GM12865 (cell line): ENCODE measurements around the gene TMEM231.

Experiments
- DNase-seq: peaks from one replicate; pipeline ENCODE4 v3.0.0; 2010; ENCODE audit warnings: low read depth
- H3K4me3 ChIP-seq: 2 replicates; pipeline ENCODE4 v1.5.1; 2011; ENCODE audit warnings: mild to moderate bottlenecking, low read depth, low read length, control low read depth
- TF ChIP-seq, protein P1 (sequence below): IDR thresholded peaks from 2 replicates; pipeline ENCODE4 v1.5.1; 2011; ENCODE audit warnings: low read length, control low read depth, low read depth, inconsistent platforms; ENCODE audit not compliant: insufficient read depth; ENCODE audit errors: missing control alignments

Gene TMEM231

DNA sequence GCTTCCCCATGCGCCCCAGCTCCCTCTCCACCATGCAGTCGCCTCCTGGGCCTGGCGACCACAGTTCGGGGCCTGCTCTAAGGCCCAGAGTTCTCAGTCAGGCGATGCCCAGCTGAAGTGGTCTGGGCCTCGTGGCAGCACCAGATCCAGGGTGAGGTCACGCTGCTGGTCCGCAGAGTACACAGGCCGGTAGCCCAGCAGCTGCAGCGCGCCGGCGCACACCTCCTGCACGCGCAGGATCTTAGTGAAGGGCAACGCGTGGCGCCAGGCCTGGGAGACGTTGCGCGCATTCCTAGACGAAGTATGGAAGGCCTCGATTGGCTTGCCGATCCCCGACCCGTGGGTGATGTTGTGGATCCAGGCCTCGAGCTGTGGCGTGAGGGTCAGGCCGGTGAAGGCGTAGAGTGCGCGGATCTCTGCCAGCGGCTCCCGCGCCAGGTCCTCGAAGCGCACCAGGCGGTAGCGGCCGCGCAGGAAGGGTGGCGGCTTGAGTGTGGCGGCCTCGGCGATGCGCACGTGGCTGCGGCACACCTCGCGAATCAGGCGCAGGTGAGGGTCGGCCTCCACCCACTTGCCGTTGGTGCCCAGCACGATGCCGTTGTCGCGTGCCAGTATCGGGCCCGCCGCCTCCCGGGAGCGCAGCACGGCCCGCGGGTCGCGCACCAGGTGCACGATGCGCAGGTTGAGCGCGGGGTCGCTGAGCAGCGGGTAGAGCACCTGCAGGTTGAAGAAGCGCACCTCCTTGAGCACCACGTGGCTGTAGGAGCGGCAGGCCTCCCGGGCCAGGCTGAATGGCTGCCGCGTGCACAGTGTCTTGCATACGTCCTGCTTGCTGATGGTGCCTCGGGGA, 26.8 kb downstream of the TMEM231 start:
- DNase-seq: no peak
- TF ChIP-seq, protein P1, sequence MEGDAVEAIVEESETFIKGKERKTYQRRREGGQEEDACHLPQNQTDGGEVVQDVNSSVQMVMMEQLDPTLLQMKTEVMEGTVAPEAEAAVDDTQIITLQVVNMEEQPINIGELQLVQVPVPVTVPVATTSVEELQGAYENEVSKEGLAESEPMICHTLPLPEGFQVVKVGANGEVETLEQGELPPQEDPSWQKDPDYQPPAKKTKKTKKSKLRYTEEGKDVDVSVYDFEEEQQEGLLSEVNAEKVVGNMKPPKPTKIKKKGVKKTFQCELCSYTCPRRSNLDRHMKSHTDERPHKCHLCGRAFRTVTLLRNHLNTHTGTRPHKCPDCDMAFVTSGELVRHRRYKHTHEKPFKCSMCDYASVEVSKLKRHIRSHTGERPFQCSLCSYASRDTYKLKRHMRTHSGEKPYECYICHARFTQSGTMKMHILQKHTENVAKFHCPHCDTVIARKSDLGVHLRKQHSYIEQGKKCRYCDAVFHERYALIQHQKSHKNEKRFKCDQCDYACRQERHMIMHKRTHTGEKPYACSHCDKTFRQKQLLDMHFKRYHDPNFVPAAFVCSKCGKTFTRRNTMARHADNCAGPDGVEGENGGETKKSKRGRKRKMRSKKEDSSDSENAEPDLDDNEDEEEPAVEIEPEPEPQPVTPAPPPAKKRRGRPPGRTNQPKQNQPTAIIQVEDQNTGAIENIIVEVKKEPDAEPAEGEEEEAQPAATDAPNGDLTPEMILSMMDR: no peak
- no peak overlapping the region for H3K4me3 ChIP-seq

DNA sequence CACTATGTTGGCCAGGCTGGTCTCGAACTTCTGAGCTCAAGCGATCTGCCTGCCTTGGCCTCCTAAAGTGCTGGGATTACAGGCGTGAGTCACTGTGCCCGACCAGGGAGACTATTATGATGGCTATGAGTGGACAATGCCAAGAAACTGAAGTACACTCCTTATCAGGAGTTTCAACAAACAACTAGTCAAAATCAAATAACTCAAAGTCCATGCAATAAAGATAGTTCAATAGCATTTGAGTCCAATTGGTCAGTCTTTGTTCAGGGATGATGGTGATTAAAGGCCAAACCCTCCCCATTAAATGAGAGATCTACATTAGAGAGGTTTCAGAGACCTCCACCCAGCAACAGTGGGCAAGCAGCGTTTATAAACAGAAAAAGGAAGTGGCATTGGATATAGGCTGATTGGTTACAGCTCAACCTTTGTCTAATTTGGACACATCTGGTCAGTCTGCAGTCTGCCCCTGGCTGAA, 28.2 kb downstream of the TMEM231 start:
- TF ChIP-seq, protein P1: no peak
- H3K4me3 ChIP-seq: no peak overlapping the region
- DNase-seq: no peak

DNA sequence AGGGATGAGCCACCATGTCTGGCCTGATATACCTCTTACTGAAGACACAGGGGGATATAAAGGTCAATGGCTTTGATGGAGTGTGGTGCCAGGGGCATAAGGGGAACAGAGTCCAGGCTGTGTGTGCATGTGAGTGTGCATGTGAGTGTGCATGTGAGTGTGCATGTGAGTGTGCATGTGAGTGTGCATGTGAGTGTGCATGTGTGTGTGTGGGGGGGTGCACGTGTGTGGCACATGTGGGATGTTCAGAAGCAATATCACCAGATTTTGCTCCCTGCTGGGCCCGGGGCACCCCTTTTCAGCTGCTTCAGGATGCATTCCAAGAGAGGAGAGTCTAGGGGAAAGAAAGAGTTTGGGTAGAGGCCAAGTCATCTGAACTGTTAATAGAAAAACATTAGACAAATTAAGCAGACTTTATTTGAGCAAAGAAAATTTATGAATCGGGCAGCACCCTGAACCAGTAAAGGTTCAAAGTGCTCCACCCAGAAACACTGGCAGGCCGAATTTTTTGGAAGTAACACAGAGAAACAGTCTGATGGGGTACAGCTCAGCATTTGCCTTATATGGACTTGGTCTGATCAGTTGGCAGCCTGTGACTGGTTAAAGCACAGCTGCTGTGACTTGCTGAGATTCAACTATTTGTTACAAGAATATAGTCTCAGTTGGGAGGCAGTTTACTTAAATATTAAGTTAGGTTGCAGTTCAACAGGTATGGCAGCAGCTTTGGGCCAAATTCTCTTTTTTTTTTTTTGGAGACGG, 29.8 kb downstream of the TMEM231 start:
- TF ChIP-seq, protein P1: no peak

DNA sequence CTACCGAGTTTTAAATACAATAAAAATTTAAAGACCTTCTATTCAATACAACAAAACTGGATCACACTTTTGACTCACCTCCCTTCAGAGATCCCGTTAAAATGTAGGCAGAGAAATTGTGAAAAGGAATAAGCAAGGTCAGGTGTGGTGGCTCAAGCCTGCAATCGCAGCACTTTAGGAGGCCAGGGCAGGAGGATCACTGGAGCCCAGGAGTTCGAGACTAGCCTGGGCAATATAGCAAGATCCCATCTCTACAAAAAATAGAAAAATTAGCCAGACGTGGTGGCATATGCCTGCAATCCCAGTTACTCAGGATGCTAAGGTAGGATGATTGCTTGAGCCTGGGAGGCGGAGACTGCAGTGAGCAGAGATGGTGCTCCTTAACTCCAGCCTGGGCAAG, 36.9 kb downstream of the TMEM231 start:
- TF ChIP-seq, protein P1: no peak
- DNase-seq: no peak
- no peak overlapping the region for H3K4me3 ChIP-seq

More for the DNA sequence above, 29.8 kb downstream of the TMEM231 start:
- no peak for DNase-seq
- H3K4me3 ChIP-seq: no peak overlapping the region

DNA sequence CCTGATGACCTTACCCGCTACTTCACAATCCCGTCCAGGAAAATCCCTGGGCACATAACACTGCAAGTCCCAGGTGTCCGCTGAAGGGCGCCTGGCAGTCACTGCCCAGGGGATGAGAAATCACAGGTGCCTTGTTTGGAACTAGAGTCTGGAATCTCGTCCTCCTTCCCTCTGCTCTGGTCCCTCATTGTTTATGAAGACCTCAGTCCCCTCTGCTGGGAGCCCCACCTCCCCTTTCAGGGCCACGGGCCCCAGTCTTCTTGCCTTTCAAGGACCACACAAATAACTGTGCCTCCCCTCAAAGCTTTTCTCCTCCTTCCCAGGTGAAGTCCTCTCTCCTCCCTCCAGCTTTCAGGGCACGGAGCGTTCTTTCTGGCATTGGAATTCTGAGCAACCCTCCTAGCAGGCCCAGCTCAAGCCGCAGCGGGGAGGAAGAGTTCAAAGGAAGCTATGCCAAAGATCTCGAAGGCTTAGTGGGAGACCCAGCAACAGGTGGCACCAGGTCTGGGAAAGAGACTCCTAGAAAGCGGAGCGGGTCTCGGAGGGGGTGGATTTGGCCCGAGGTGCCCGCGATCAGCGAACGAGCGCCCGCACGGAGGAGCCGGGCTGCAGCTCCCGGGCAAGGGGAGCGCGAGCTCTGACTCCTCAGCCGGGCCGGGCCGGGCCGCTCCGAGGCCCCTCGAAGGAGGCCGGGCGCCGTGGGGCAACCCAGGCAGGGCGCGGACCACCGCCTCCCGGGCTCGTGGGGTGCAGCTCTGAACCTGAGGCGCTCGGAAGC, 39.7 kb downstream of the TMEM231 start:
- peak overlapping the region; percentile 95 for H3K4me3 ChIP-seq
- peak; percentile 23 for DNase-seq

DNA sequence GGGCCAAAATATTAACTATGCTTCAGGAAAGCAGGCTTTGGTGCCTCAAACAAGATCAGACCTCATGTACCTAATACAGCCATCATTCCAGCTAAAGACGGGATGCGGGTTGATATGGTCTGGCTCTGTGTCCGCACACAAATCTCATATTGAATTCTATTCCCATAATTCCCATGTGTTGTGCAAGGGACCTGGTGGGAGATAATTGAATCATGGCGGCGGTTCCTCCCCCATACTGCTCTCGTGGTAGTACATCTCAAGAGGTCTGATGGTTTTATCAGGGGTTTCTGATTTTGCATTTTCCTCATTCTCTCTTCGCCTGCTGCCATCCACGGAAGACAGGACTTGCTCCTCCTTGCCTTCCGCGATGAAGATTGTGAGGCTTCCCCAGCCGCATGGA, 41.8 kb downstream of the TMEM231 start:
- no peak for DNase-seq
- H3K4me3 ChIP-seq: no peak overlapping the region
- TF ChIP-seq, protein P1: no peak

DNA sequence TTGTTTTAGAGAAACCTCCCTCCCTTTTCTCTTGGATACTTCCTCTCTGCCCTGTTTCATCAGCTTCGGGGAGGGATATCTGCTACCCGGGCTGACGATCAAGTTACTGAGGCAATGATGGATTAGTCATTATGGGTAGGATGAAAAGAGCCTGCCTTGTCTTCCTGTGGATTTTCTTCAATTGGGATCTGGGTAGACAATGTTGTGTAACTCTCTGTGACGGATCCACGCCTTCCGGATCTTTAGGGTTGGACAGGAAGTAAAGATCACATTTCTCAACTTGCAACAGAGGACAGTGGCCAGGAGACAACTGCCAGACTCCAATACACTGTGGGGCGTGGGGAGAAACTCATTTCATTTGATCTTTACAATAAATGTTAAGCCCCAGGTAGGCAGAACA, 49.5 kb downstream of the TMEM231 start:
- TF ChIP-seq, protein P1: no peak
- no peak overlapping the region for H3K4me3 ChIP-seq
- DNase-seq: no peak
